NCI-H1092 treated with DMSO at 0.1 percent for 48 hours (cell line): Measurements from ENCODE around the gene CCL27.
"Not testable (repeated sequence)": the region's sequence is repeated elsewhere in the genome, so short reads cannot be mapped to it uniquely, and the experiment has no call there.

Experiments used
- DNase-seq: peaks from one replicate; lab custom pipeline; 2025; lab: John Stamatoyannopoulos, UW

Gene CCL27

DNA sequence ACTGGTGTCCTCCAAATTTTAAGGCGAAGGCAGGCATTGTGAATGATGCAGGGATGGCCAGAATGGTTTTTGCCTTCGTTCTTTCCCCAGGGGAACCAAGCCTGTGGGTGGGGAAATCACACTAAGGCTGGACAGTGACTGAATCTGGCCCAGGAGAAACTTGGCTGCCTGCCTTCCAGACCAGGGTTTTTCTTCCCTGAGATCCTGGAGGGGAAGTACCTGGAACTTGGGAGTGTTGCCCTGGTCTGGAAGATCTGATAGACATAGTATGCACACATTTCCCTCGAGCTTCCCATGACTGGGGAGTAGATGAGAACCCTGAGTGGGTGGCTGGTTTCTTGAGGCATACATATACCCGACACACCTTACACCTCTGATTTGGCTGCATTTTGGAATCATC, 11.1 kb downstream of the CCL27 start:
- DNase-seq: no peak

DNA sequence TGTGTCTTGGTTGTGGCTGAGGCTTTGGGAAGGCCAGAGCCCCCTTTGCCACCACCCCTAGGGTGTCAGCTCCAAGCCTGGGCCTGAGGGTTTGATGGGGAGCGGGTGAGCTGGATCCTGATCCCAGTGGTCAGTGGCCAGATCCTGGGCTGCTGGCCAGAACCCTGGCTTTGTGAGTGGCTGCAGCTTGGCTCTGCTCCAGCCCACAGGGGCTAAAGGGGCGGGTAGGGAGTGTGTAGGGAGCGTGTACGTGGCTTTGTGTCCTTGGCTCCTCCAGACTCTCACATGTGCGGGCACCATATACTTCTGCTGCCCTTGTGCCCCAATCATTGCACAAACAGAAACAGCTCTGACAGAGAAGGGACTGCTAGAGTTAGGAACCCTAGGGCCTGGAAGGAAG, 11.6 kb downstream of the CCL27 start:
- no peak for DNase-seq

DNA sequence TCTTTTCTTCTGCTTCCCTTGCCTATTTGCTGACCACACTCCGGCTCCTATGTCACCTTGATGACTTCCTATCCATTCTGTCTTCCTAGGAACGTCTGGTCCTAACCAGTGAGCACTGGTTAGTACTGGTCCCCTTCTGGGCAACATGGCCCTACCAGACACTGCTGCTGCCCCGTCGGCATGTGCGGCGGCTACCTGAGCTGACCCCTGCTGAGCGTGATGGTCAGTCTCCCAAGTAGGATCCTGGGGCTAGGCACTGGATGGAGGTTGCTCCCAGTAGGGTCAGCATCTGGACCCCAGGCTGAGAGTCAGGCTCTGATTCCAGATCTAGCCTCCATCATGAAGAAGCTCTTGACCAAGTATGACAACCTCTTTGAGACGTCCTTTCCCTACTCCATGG, 13.8 kb downstream of the CCL27 start:
- DNase-seq: no peak

GRCh38 chr9:34647651-34648050, 14.8 kb downstream of the CCL27 start:
- DNase-seq: no peak

DNA sequence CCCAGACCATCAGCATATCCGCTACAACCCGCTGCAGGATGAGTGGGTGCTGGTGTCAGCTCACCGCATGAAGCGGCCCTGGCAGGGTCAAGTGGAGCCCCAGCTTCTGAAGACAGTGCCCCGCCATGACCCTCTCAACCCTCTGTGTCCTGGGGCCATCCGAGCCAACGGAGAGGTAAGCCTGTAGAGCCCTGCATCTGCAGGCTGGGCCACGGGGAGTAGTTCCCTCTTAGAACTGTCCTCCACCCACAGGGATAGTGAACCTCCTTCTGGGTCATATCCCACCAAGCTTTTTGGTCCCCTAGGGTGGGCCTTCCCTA, 15.4 kb downstream of the CCL27 start:
- DNase-seq: no peak

DNA sequence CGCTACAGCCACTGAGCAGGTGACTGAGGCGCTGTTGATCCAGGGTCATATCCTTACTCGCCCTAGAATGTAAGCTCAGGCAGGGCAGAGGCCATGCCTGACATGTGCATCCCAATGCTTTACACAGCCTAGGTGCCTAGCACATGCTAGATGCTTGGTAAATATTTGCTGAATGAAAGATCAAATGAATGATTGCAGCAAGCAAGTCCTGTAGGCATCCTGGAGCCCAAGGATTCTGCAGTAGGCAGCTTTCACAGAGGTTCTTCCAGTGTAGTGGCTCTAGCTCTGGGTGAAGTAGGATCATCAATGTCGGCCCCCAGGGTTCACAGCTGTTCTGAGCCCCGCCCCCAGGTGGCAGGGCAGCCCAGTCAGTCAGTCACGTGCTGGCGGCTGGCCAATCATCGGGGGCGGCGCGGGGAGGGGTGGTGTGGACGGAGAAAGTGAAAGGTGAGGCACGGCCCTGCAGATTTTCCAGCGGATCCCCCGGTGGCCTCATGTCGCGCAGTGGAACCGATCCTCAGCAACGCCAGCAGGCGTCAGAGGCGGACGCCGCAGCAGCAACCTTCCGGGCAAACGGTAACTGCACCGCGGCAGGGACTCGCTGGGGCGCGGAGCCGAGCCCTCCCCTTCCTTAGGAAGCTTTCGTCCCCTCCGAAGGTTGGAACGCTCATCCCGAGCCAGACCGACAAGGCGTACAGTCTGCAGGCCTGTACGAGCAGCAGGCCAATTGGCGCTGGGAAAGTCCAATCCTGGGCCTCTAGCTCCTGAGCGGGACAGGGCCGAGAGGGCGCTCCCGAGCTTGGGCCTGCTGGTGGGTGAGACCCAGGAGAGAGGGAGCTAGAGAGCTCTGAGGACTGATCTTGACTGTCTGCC, 16.0 kb downstream of the CCL27 start, which contains the start of gene GALT:
GALT (plus strand) TSS at position 465 of the 873 bp plus-strand sequence; CDS start at position 495, 30 bp downstream.
- DNase-seq: peak; percentile 93

- DNase-seq: no peak
These were observed 17.6 kb downstream of the CCL27 start for GRCh38 chr9:34644766-34645314.

DNA sequence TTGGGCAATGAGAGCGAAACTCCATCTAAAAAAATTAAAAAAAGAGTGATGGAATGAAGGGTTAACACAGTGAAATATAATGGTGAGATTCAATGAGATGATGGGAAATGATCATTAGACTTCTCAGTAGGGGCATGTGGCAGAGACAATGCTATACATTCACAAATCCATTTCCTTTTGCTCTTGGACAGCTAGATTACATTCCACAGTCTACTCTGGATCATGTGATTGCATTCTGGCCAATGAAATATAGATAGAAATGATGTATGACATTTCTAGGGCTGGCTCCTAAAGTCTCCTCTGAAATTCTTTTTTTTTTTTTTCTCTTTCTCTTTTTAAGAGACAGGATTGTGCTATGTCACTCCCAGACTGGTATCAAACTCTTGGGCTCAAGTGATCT, 19.8 kb downstream of the CCL27 start:
- DNase-seq: no peak

GRCh38 chr9:34639322-34639721, 23.1 kb downstream of the CCL27 start:
- not testable (repeated sequence) for DNase-seq

- no peak for DNase-seq
These were observed 24.4 kb downstream of the CCL27 start for GRCh38 chr9:34638138-34638445.

DNA sequence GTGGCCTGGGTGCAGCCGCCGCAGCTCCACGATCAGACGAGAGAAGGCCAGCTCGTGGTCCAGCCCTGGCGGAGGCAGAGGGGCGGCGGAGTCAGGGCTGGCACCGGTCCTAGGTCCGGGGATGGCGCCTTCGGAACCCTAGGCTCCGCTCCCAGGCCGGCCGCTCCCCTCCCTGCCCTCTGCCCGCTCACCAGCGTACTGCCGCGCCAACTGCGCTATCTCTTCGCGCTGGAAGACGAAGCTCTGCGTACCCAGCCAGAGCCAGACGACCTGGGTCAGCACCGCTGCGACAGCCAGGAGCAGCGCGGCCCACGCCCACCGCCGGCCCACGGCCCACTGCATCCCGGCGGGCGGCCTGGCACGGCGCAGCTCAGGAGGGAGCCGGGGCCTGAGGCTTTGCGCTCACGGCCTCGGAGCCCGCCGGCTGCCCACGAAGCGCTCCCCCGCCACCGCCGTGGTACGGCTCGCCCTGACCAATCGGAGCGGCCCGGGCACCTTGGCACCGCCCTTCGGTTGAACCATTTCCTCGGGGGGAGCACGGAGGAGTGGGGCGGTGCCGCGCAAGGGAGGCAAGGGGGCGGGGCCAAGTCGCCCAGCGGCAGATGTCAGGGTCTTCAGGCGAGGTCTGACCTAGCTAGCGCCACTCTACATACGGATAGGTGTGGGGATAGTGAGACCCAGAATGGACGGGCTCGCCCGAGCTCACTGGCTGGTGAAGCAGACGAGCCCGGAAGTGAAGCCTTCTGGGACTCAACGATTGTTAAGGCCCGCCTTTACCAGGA, 24.9 kb downstream of the CCL27 start, which contains the start of gene SIGMAR1:
SIGMAR1 (minus strand) TSS at position 432 of the 782 bp plus-strand sequence; CDS start at position 342, 90 bp downstream.
- peak; percentile 96 for DNase-seq

DNA sequence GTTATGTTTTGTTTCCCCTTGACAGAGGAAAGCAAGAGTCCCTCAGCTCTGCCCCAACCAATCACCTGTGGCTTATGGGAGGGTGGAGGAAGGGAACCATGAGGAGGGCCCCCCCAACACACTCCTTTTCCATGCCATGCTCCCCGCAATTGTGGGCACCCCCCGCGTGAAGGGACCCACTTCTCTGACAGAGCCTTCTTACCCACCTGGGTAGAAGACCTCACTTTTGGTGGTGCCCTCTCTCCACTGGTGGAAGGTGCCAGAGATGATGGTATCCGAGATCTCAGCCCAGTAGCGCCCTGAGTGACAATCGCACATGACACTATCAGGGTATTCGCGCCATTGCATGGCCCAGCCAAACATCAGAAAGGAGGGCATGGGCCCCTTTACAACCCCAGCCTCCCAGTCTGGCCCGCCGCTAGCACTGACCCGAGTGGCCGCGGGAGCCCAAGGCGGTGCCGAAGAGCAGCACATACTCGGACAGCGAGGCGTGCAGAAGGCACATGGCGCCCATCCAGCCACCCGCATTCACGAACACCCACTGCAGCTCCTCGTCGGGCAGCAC, 25.6 kb downstream of the CCL27 start:
- no peak for DNase-seq

DNA sequence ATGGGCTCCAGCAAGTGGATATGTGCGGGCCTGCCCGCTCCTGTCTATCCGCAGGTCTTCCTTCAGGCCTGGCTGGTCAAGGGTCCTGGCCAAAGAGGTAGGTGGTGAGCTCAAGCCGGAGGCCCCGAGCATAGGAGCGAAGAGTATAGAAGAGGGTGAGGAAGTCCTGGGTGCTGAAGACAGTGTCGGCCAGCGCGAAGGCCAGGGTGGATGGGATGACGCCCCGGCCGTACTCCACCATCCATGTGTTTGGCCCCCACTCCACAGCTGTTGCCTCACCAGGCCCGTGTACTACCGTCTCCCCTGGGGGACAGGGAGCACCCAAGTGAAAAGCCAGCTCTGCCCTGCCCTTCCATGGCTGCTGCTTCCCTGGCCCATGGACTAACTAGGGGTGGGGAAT, 26.9 kb downstream of the CCL27 start:
- no peak for DNase-seq

- no peak for DNase-seq
These were observed 27.8 kb downstream of the CCL27 start for GRCh38 chr9:34634551-34635248.

- DNase-seq: peak; percentile 69
These were observed 28.5 kb downstream of the CCL27 start for GRCh38 chr9:34633851-34634550.

- no peak for DNase-seq
These were observed 29.3 kb downstream of the CCL27 start for GRCh38 chr9:34633166-34633565.

GRCh38 chr9:34630402-34631154, 31.9 kb downstream of the CCL27 start:
- DNase-seq: no peak

GRCh38 chr9:34629491-34629808, 33.0 kb downstream of the CCL27 start:
- no peak for DNase-seq

- DNase-seq: peak; percentile 32
These were observed 33.6 kb downstream of the CCL27 start, which contains the start of gene ARID3C for GRCh38 chr9:34628656-34629490. TSS of gene ARID3C (minus strand) at chr9:34629066. CDS start at chr9:34628014, 1,052 bp downstream.
